CD4-positive, alpha-beta T cell (primary cell): ENCODE data around the gene MEIKIN. TPM values are rescaled to one million over a fixed set of nuclear protein-coding genes. Genes with fewer than 3 reads are reported as not detected.
"Not testable (repeated sequence)": the region's sequence is repeated elsewhere in the genome, so short reads cannot be mapped to it uniquely, and the experiment has no call there.

ENCODE experiments used
- ATAC-seq: fragments of 200-7000 bp; cut with Tn5 transposase; one replicate; pipeline ENCODE4 v1.10.0; 2022; ENCODE audit warnings: mild to moderate bottlenecking; ENCODE audit not compliant: poor library complexity
- CTCF ChIA-PET: fragments of 350-600 bp; sonication (Branson Sonifier 250); formaldehyde crosslinking; loops from one replicate; lab custom pipeline; 2021; ENCODE audit warnings: antibody characterized with exemption, inconsistent platforms; lab: Charles Lee
- POLR2A ChIA-PET: fragments of 350-600 bp; sonication (Branson Sonifier 250); formaldehyde crosslinking; loops from one replicate; lab custom pipeline; 2021; ENCODE audit warnings: antibody characterized with exemption, inconsistent platforms; lab: Charles Lee
- DNase-seq, 14 experiments: peaks; one replicate each; pipeline ENCODE4 v3.0.0-alpha.2; 2013 to 2020; ENCODE audit warnings: mixed read lengths in 2 of 14
- H3K27ac ChIP-seq, 2 donors: one replicate each; pipeline versions ENCODE4 v1.5.1 to v1.7.0; 2013; ENCODE audit warnings: low read length in 2 of 2, low read depth in 1 of 2, mild to moderate bottlenecking in 1 of 2
- H3K27me3 ChIP-seq, 2 experiments: 1 replicate in 1 of 2; 2 replicates in 1 of 2; pipeline versions ENCODE4 v1.6.1 to v1.7.0; 2013; ENCODE audit warnings: low read length in 2 of 2, control low read depth in 1 of 2, mild to moderate bottlenecking in 1 of 2, moderate library complexity in 1 of 2; ENCODE audit not compliant: insufficient read depth in 2 of 2, control insufficient read depth in 1 of 2
- H3K36me3 ChIP-seq: one replicate; pipeline ENCODE4 v1.6.1; 2013; ENCODE audit warnings: low read length, control low read depth; ENCODE audit not compliant: insufficient read depth
- H3K4me1 ChIP-seq: one replicate; pipeline ENCODE4 v1.6.1; 2013; ENCODE audit warnings: low read length, control low read depth; ENCODE audit not compliant: insufficient read depth
- H3K4me3 ChIP-seq: one replicate; pipeline ENCODE4 v1.5.1; 2013; ENCODE audit warnings: mild to moderate bottlenecking, low read length, moderate library complexity
- H3K9me3 ChIP-seq, 2 experiments: 1 replicate in 1 of 2; 2 replicates in 1 of 2; pipeline versions ENCODE4 v1.6.1 to v1.7.0; 2013; ENCODE audit warnings: low read length in 2 of 2, mild to moderate bottlenecking in 2 of 2, control low read depth in 1 of 2, moderate library complexity in 1 of 2; ENCODE audit not compliant: control insufficient read depth in 1 of 2, insufficient read depth in 1 of 2
- H3K27ac Mint-ChIP-seq: one replicate; pipeline ENCODE4 v1.8.0; 2020; ENCODE audit warnings: mixed read lengths
- H3K27me3 Mint-ChIP-seq: one replicate; pipeline ENCODE4 v1.8.0; 2021; ENCODE audit warnings: mixed read lengths
- H3K36me3 Mint-ChIP-seq: one replicate; pipeline ENCODE4 v1.8.0; 2021; ENCODE audit warnings: low read depth, mixed read lengths
- H3K4me1 Mint-ChIP-seq: one replicate; pipeline ENCODE4 v1.8.0; 2021; ENCODE audit warnings: low read depth, mixed read lengths
- H3K4me3 Mint-ChIP-seq: one replicate; pipeline ENCODE4 v1.8.0; 2020; ENCODE audit warnings: mild to moderate bottlenecking, mixed read lengths
- H3K9me3 Mint-ChIP-seq: one replicate; pipeline ENCODE4 v1.8.0; 2020; ENCODE audit warnings: mixed read lengths
- intact Hi-C, 2 experiments: fragments of 100-400 bp; cut with DNase I in 1 of 2; cut with micrococcal nuclease in 1 of 2; formaldehyde crosslinking; loops; one replicate each; pipeline versions ENCODE4 v1.15.1 to v1.9.0; 2023 to 2025; cut with DNase I, micrococcal nuclease
- total RNA-seq, 174 experiments: library from RNA in 2 of 174; stranded (reverse) in 2 of 174; gene quantifications; one replicate each; pipeline ENCODE4 v1.2.3 and lab custom pipeline; 2021 to 2026
- TF ChIP-seq, protein P1 (sequence below): fragments of 200-600 bp; IDR thresholded peaks from one replicate; pipeline ENCODE4 v1.8.0; 2022; ENCODE audit warnings: antibody characterized with exemption, mild to moderate bottlenecking

The MEIKIN gene
- total RNA-seq, 2 experiments from 2014 or later = not detected

DNA sequence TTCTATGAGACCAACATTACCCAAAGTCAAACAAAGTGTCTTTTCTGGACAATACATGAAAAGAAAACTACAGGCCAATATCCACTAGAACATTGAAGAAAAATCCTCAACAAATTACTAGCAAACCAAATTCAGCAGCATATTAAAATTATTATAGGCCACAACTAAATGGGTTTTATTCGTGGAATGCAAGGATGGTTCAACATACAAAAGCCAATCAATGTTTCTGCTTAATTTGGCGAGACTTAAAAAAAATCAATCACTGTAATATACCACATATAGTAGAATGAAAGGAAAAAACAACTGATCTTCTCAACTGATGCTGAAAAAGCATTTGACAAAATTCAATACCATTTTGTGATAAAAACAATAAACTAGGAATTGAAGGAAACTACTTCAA lies 96.8 kb downstream of the MEIKIN start:
- ChIA-PET CTCF (no interaction called here), POLR2A (no interaction called here)
- no peak overlapping the region for H3K27ac Mint-ChIP-seq
- H3K4me3 Mint-ChIP-seq = no peak overlapping the region
- H3K27me3 Mint-ChIP-seq = no peaks in the 10 kb centered on the region
- peaks cover 9 to 25% of the 10 kb centered on the region in 2 experiments for H3K9me3 ChIP-seq
- H3K9me3 Mint-ChIP-seq = peaks cover 16% of the 10 kb centered on the region
- intact Hi-C loops = no loop called here
- H3K36me3 ChIP-seq = no peaks in the 10 kb centered on the region
- no peaks in the 10 kb centered on the region for H3K4me1 ChIP-seq
- ATAC-seq = no peak
- H3K4me3 ChIP-seq = no peak overlapping the region
- peaks cover 2% of the 10 kb centered on the region for H3K4me1 Mint-ChIP-seq
- TF ChIP-seq, protein P1, sequence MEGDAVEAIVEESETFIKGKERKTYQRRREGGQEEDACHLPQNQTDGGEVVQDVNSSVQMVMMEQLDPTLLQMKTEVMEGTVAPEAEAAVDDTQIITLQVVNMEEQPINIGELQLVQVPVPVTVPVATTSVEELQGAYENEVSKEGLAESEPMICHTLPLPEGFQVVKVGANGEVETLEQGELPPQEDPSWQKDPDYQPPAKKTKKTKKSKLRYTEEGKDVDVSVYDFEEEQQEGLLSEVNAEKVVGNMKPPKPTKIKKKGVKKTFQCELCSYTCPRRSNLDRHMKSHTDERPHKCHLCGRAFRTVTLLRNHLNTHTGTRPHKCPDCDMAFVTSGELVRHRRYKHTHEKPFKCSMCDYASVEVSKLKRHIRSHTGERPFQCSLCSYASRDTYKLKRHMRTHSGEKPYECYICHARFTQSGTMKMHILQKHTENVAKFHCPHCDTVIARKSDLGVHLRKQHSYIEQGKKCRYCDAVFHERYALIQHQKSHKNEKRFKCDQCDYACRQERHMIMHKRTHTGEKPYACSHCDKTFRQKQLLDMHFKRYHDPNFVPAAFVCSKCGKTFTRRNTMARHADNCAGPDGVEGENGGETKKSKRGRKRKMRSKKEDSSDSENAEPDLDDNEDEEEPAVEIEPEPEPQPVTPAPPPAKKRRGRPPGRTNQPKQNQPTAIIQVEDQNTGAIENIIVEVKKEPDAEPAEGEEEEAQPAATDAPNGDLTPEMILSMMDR = no peak
- H3K36me3 Mint-ChIP-seq = peaks cover 42% of the 10 kb centered on the region
- H3K27ac ChIP-seq = no peak overlapping the region
- no peak for DNase-seq
- H3K27me3 ChIP-seq = no peaks in the 10 kb centered on the region

DNA sequence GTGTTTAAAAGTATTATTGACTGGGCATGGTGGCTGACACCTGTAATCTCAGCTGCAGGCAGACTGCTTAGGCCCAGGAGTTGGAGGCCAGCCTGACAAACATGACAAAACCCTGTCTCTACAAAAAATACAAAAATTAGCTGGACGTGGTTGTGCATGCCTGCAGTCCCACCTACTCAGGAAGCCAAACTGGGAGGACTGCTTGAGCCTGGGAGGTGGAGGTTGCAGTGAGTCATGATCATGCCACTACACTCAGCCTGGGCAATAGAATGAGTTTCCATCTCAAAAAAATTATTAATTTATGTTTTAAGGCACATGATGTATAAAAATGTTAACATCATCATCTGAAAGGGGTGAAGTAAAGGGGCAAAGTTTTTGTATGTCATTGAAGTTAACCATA lies 98.9 kb downstream of the MEIKIN start:
- Mint-ChIP-seq H3K4me1 (no peaks in the 10 kb centered on the region), H3K36me3 (peaks cover 37% of the 10 kb centered on the region), H3K9me3 (peaks cover 16% of the 10 kb centered on the region), H3K27ac (no peak overlapping the region), H3K27me3 (no peaks in the 10 kb centered on the region), H3K4me3 (no peak overlapping the region)
- CTCF ChIA-PET = no interaction called here
- Histone ChIP-seq H3K27me3 (no peaks in the 10 kb centered on the region), H3K27ac (no peak overlapping the region), H3K4me3 (no peak overlapping the region), H3K9me3 (peaks cover 15 to 32% of the 10 kb centered on the region in 2 experiments), H3K4me1 (no peaks in the 10 kb centered on the region), H3K36me3 (no peaks in the 10 kb centered on the region)
- DNase-seq (no peak), ATAC-seq (no peak)
- TF ChIP-seq, protein P1 = no peak
- POLR2A ChIA-PET = no interaction called here
- intact Hi-C loops = no loop called here

DNA sequence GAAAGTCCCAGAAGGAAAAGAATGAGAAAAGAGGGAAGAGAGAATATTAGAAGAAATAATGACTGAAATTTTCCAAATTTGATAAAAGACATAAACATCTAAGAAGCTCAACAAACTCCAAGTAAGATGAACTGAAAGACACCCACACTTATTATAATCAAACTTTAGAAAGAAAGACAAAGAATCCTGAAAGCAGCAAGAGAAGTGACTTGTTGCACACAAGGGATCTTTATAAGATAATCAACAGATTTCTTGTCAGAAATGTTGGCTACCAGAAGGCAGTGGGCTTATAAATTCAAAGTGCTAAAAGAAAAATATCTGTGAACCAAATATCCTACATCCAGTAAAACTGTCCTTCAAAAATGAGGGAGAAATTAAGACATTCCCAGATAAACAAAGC lies 99.6 kb downstream of the MEIKIN start:
- Mint-ChIP-seq H3K27me3 (no peaks in the 10 kb centered on the region), H3K9me3 (peaks cover 16% of the 10 kb centered on the region), H3K27ac (no peak overlapping the region), H3K4me1 (no peaks in the 10 kb centered on the region), H3K4me3 (no peak overlapping the region), H3K36me3 (peaks cover 37% of the 10 kb centered on the region)
- Histone ChIP-seq H3K27me3 (no peaks in the 10 kb centered on the region), H3K9me3 (peaks cover 15 to 32% of the 10 kb centered on the region in 2 experiments), H3K4me3 (no peak overlapping the region), H3K4me1 (no peaks in the 10 kb centered on the region), H3K36me3 (no peaks in the 10 kb centered on the region), H3K27ac (no peak overlapping the region)
- no peak for ATAC-seq
- intact Hi-C loops = no loop called here
- DNase-seq = no peak
- POLR2A ChIA-PET = no interaction called here
- TF ChIP-seq, protein P1 = no peak
- CTCF ChIA-PET = no interaction called here

DNA sequence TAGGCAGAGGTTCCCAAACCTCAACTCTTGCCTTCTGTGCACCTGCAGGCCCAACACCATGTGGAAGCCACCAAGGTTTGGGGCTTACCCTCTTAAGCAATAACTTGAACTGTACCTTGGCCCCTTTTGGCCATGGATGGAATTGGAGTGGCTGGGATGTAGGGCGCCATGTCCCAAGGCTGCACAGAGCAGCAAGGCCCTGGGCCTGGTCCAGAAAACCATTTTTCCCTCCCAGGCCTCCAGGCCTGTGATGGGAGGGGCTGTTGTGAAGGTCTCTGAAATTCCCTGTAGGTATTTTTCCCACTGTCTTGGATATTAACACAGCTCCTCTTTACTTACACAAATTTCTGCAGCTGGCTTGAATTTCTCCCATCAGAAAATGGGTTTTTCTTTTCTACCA lies 102.5 kb downstream of the MEIKIN start:
- CTCF ChIA-PET = not testable (repeated sequence)

GRCh38 chr5:131832702-131833101 lies 112.8 kb downstream of the MEIKIN start:
- H3K4me3 ChIP-seq, H3K36me3 Mint-ChIP-seq, H3K27me3 Mint-ChIP-seq, H3K9me3 Mint-ChIP-seq, DNase-seq, H3K4me1 ChIP-seq, H3K36me3 ChIP-seq, H3K4me3 Mint-ChIP-seq, H3K4me1 Mint-ChIP-seq, intact Hi-C loops, H3K27ac ChIP-seq, H3K27me3 ChIP-seq, ATAC-seq, H3K9me3 ChIP-seq, POLR2A ChIA-PET, H3K27ac Mint-ChIP-seq, CTCF ChIA-PET: not testable (repeated sequence)

More for the DNA sequence above, 102.5 kb downstream of the MEIKIN start:
- POLR2A ChIA-PET, ATAC-seq, H3K27ac ChIP-seq, H3K27me3 Mint-ChIP-seq, H3K36me3 ChIP-seq, H3K4me1 Mint-ChIP-seq, H3K4me3 ChIP-seq, H3K4me3 Mint-ChIP-seq, H3K27ac Mint-ChIP-seq, H3K4me1 ChIP-seq, H3K27me3 ChIP-seq, intact Hi-C loops, DNase-seq: not testable (repeated sequence)
- Mint-ChIP-seq H3K9me3 (peaks cover 28% of the 10 kb centered on the region), H3K36me3 (peaks cover 36% of the 10 kb centered on the region)
- H3K9me3 ChIP-seq = peaks cover 15 to 17% of the 10 kb centered on the region in 2 experiments
